Skin epidermis (tissue), 12 donors: ENCODE results near the gene NPTXR.
"Not testable (repeated sequence)": the region's sequence is repeated elsewhere in the genome, so short reads cannot be mapped to it uniquely, and the experiment has no call there.

Source experiments
- H3K27ac ChIP-seq, 21 experiments: fragments of 200-600 bp; sonication (generic) in 11 of 21; one replicate each; pipeline ENCODE4 v1.5.0; 2020; ENCODE audit warnings: mild to moderate bottlenecking in 3 of 21, inconsistent platforms in 2 of 21, moderate library complexity in 2 of 21
- H3K4me3 ChIP-seq, 7 experiments: fragments of 200-600 bp; sonication (generic) in 2 of 7; one replicate each; pipeline ENCODE4 v1.5.0; 2020; ENCODE audit warnings: inconsistent platforms in 2 of 7, mild to moderate bottlenecking in 2 of 7, moderate library complexity in 1 of 7

The NPTXR gene

GRCh38 chr22:38817196-38817595 lies 26.6 kb downstream of the NPTXR start:
- no peak overlapping the region for H3K27ac ChIP-seq
- H3K4me3 ChIP-seq: no peak overlapping the region

DNA sequence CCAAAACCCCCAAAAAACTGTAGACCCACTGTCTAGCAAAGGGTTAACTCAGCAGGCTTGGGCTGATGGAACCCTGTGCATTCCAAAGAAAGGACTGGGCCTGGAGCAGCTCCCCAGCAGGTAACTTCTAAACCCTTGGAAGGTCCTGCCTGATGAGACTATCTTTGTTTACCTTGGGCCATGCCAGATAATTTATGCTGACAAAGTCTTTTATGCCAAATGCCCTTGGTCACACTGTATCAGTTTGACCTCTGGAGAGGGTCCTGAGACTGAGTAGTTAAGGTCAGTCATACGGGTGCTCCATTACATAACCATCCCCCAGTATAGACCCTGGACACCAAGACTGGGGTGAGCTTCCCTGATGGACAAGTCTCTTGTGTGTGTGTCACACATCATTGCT lies 28.0 kb downstream of the NPTXR start:
- no peak overlapping the region for H3K27ac ChIP-seq
- H3K4me3 ChIP-seq: no peak overlapping the region

- no peak overlapping the region for H3K27ac ChIP-seq
- H3K4me3 ChIP-seq: no peak overlapping the region
These were observed 32.6 kb downstream of the NPTXR start for GRCh38 chr22:38811241-38811640.

- not testable (repeated sequence) for H3K27ac ChIP-seq, H3K4me3 ChIP-seq
These were observed 38.7 kb downstream of the NPTXR start for GRCh38 chr22:38805041-38805593.

DNA sequence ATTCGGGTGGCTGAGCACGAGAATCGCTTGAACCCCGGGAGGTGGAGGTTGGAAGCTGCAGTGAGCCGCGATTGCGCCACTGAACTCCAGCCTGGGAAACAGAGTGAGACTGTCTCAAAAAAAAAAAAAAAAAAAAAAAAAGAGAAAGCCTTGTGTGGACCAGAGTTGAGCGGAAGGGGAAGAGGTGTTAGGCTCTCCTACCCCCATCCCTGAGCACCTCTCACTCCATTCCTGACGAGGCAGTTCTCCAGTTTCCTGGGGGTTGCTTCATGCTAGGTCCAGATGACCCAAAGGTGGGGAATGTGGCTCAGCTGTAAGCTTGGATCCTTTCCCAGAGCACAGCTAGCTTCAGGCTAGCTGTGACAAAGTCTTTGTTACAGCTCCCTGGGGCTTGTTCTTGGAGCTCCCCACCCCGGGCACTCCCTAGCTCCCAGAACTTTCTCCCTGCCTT lies 41.1 kb downstream of the NPTXR start:
- Histone ChIP-seq H3K27ac (no peak overlapping the region), H3K4me3 (no peak overlapping the region)

DNA sequence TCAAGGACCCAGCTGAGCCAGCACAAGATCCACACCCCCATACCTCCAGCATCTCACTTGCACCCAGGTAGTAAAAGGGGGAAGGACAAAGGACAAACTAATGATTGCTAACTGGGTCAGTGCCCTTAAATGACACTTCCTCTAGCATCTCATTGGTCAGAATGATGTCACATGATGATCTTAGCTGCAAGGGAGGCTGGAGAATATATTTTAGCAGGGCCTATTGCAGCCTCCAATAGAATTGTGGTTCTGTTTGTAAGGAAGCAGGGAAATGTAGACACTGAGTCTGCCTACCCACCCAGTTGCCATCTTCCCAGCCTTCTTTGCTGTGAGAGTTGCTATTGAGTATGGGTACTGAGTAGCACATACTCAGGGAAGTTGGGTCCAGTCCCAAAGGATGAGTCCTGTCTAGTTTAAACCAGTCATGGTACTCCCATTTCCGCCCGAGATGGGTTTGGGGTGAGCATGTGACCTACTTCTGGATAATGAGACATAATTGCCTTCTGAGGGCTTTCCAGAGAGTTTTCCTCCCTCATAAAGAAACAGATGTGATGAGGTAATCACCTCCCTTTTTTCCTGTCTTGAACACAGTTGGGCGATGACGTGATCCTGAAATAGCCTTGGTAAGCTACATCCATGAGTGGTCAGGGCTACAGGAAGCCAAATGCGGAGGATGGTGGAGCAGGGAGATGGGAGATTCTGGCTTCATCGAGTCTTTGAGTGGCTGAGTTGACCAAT lies 44.4 kb downstream of the NPTXR start:
- H3K27ac ChIP-seq: no peak overlapping the region

DNA sequence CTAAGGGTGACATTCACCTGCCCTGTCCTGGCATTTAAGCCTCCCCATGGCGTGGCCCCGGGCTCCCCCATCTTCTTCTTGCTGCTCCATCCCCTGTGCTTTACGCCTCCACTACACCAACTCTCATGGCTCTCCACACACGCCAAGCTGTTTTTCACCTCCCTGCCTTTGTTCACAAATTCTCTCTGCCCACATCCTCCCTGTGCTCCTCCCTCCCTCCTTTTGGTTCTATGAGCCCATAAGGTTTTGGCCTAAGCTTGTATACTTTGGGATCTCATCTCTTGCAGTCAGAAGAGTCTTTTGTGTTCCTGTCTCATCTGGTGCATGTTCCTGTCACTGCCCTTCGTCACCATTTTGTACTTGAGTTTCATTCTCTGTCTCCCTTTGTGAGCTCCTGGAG lies 45.3 kb downstream of the NPTXR start:
- Histone ChIP-seq H3K27ac (no peak overlapping the region), H3K4me3 (no peak overlapping the region)

More for the DNA sequence above, 44.4 kb downstream of the NPTXR start:
- H3K4me3 ChIP-seq: no peak overlapping the region

- Histone ChIP-seq H3K4me3 (no peak overlapping the region), H3K27ac (no peak overlapping the region)
These were observed 47.4 kb downstream of the NPTXR start for GRCh38 chr22:38796262-38796957.

DNA sequence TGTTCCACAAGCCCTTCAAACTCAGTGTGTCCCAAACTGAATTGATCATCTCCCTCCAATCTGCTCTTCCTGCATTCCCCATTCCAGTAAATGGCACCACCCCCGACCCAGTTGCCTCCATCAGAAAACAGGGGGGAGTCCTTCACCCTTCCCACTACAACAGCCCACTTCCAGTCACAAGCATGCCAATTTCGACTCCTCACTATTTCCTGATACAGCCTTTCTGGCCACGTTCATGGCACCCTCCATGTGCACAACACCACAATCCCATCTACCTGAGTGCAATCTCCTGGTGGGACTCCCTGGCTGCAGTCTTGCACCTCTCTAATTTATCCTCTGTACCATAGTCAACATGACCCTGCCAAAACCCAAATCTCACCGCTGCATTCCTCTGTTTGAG lies 48.3 kb downstream of the NPTXR start:
- no peak overlapping the region for H3K27ac ChIP-seq
- no peak overlapping the region for H3K4me3 ChIP-seq

DNA sequence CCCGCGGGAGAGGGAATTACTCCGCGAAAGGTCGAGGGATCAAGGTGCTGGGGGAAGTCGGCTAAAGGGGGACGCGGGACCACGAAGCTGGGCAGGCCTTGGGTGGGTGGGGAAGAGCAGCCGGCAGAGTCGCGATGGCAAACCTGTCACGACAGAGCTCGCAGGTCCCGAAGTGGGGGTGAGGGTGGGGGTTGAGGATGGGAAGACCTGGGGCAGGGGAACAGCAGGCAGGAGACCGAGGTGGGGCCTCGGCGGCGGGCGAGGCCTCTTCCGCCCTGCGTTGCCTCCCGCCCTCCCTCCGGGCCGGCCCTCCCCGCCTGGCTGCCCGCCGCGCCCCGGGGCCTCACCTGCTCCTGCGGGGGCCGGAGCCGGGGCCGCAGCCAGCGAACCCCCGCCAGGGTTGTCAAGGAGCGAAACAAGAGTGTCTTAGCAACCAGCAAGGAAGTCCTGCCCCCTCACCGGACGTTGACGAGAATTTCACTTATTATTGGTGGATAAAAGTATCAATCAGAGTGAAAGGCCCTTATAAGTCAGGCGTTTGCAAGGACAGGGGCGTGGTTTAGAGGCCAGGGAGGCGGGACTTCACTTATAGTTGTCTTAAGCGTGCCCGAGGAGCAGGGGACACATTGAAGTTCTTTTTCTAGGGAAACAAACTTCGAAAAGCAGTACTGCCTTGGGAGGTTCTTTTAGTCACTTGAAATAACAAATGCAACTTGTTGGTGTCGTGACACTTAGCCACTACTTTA lies 49.9 kb downstream of the NPTXR start, which contains the start of gene DNAL4:
TSS of gene DNAL4 (minus strand) at position 423 of the 746 bp plus-strand sequence. CDS start 11,412 bp downstream, outside the sequence.
- Histone ChIP-seq H3K27ac (peak within 1 kb of the TSS; percentile 33 to 92 (median 84)), H3K4me3 (peak within 1 kb of the TSS; percentile 57 to 88 (median 80))

GRCh38 chr22:38793317-38793716 lies 50.5 kb downstream of the NPTXR start:
- Histone ChIP-seq H3K27ac (peak overlapping the region; percentile 33 to 92 (median 84)), H3K4me3 (peak overlapping the region; percentile 57 to 88 (median 80))

DNA sequence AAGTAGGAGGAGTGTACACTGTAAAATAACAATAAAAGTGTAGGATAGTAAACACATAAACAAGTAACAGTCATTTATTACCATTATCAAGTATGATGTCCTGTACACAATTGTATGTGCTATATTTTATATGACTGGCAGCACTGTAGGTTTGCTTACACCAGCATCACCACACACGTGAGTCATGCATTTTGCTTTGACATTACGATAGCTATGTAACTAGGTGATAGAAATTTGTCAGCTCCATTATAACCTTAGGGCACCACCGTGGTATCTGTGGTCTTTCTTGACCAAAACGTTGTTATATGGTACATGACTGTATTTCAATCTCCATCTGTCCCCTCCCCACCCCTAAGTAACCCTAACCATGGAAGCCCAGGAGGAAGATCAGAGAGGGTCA lies 51.0 kb downstream of the NPTXR start:
- H3K4me3 ChIP-seq: peak overlapping the region in 1 of 7 experiments; percentile 80
- peak overlapping the region in 7 of 21 experiments; percentile 78 to 92 (median 87) for H3K27ac ChIP-seq

DNA sequence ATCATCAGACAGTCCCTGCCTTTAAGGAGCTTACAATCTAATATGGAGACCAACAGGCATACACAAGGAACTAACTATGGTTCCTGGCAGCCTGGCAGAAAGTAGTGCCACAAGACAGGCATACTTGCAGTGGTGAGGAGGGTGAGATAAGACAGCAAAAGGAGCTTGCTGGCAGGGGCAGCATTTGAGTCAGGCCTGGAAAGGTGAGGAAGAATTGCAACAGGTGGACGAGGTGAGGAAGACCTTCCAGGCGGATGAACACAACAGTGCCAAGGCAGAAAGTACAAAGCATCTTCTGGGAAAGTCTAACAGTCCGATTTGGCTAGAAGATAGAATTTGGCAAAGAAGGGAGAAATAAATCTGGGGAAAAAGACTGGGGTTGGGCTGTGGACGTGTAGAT lies 54.2 kb downstream of the NPTXR start:
- no peak overlapping the region for H3K4me3 ChIP-seq

DNA sequence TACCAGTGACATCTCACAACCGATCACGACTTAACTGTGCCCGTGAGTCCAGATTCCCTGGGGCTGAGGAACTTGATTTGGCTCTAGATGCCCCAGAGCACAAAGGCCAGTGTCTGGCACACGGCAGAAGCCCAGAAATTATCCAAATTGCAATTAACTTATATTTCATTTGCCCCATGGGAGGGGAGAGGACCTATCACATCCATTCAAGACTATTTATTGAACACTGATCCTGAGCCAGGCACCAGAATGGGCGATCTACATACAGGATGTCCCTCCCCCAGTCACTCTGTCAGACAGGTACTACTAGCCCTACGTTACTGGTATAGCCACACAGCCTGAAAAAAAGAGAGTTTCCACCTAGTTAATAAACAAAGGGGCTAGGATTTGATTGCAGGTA lies 55.0 kb downstream of the NPTXR start:
- Histone ChIP-seq H3K27ac (peak overlapping the region in 9 of 21 experiments; percentile 2 to 56 (median 41)), H3K4me3 (no peak overlapping the region)

More for the DNA sequence above, 54.2 kb downstream of the NPTXR start:
- H3K27ac ChIP-seq: peak overlapping the region in 1 of 21 experiments; percentile 2

GRCh38 chr22:38788021-38788816 lies 55.6 kb downstream of the NPTXR start:
- Histone ChIP-seq H3K4me3 (no peak overlapping the region), H3K27ac (peak overlapping the region in 13 of 21 experiments; percentile 2 to 79 (median 46))

DNA sequence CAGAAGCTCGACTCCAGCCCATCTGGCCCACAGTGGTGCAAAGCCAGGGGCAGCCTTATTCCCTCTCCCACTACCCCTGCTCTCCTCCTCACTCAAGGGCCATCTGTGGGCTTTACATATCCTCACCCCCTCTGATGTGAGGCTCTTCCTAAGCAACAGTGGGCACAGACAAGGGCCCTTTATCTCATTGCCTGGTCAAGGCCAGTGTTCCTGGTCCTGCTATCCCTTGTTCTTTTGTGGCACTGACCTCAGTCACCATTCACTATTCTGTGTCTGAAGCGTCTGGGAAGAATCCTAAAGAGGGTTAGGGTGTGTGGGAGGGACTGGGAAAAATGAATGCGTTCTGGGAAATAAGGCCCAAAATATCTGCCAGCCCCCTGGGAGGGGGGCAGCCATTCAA lies 57.2 kb downstream of the NPTXR start:
- H3K4me3 ChIP-seq: no peak overlapping the region
- H3K27ac ChIP-seq: no peak overlapping the region

DNA sequence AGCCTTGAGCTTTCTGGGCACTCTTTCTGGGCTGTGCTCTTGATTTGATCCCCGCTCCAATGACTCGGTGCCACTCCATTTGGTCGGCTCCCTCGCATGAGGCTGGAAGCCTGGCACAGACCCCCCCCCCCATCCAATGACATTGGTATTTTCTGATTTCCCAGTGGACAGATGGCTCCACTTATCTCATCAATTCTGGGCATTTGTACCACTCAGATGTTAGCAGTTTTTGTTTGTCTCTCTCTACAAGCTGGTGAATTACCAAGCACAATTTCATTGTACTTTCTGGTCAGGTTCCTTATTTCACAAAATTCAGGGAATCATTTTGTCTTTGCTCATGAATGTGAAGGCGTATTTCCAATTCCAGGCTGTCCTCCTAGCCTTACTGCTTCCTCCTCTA lies 59.0 kb downstream of the NPTXR start:
- Histone ChIP-seq H3K4me3 (no peak overlapping the region), H3K27ac (no peak overlapping the region)

DNA sequence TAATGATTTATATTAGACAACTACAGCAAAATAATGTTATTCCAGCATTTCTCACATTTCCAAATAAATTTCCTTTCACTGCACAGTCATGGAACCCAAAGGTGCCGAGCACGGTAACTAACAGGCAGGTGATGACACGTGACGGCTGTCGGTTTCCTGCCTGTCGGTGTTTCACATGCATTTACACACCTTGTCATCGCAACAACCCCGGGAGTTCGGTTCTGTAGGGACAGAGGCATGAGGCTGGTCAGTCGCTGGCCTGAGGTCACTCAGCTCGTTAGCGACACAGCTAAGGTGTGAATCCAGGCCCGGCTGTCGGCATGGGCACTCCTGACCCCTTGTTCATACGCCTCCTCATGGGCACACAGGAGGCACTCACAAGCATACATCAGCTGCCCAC lies 59.8 kb downstream of the NPTXR start:
- no peak overlapping the region for H3K27ac ChIP-seq
- H3K4me3 ChIP-seq: no peak overlapping the region

- peak overlapping the region in 2 of 21 experiments; percentile 12 to 26 for H3K27ac ChIP-seq
- H3K4me3 ChIP-seq: no peak overlapping the region
These were observed 60.7 kb downstream of the NPTXR start for GRCh38 chr22:38783095-38783615.
